Bronchial epithelial cell (primary cell): ENCODE data around the gene TIGD1. TPM values are rescaled to one million over a fixed set of nuclear protein-coding genes. Genes with fewer than 3 reads are reported as not detected.

ENCODE experiments used
- DNase-seq: peaks from one replicate; pipeline ENCODE4 v3.0.0-alpha.2; 2010; ENCODE audit warnings: low read depth
- FAIRE-seq: peaks from 2 replicates; lab custom pipeline; 2011; peaks lifted over from hg19 to GRCh38; lab: Jason Lieb, UNC
- H3K27me3 ChIP-seq: 2 replicates; pipeline ENCODE4 v1.5.1; 2011; ENCODE audit warnings: low read length; ENCODE audit not compliant: control insufficient read depth, insufficient read depth
- H3K36me3 ChIP-seq: 2 replicates; pipeline ENCODE4 v1.5.1; 2011; ENCODE audit warnings: low read length; ENCODE audit not compliant: control insufficient read depth, insufficient read depth
- H3K4me3 ChIP-seq: 2 replicates; pipeline ENCODE4 v1.5.1; 2011; ENCODE audit warnings: mild to moderate bottlenecking, low read depth, low read length, control low read depth
- CTCF ChIP-seq: IDR thresholded peaks from 2 replicates; pipeline ENCODE4 v1.5.1; 2011; ENCODE audit warnings: mild to moderate bottlenecking, moderate library complexity, low read length, control low read depth, inconsistent platforms; ENCODE audit not compliant: insufficient read depth, severe bottlenecking
- total RNA-seq: library from RNA; depleted of rRNA; stranded (reverse); fragments of >200 nt; gene quantifications from 2 replicates; pipeline ENCODE4 v1.2.1, GENCODE V29; 2014

Gene TIGD1
- total RNA-seq, 1 donor from 2014 or later = 1.1 TPM

DNA sequence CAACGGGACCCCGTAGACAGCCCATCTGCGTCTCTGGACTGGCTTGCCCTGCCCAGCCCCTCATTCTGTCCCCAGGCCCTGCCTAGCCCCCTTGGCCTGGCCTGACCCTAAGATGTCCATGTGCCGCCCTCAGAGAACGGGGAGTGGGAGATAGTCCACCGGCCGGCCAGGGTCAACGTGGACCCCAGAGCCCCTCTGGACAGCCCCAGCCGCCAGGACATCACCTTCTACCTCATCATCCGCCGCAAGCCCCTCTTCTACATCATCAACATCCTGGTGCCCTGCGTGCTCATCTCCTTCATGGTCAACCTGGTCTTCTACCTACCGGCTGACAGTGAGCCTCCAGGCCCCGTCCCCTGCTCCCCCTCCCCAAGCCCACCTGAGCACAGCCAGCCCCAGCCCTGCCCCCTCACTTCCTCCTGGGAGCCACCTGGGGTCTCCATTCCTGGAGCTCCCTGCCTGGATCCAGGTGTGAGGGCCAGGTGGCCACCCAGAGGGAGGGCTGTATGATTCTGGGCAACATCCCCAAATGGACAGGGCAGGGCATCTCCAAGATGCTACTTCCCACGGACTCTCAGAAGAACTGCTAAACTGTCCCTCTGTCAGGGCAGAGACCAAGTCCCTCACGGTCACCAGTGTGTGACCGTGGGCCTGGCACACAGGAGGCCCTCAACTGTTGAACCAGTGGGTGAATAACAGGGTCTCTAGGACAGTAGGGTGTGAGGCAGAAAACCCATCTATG lies 20.4 kb downstream of the TIGD1 start:
- DNase-seq (no peak), FAIRE-seq (no peak)
- H3K36me3 ChIP-seq = no peaks in the 10 kb centered on the region
- H3K27me3 ChIP-seq = peaks cover 15% of the 10 kb centered on the region
- no peak overlapping the region for H3K4me3 ChIP-seq
- TF ChIP-seq CTCF = no peak

- no peak for TF ChIP-seq CTCF
- H3K27me3 ChIP-seq = peaks cover 20% of the 10 kb centered on the region
- FAIRE-seq (no peak), DNase-seq (no peak)
- no peaks in the 10 kb centered on the region for H3K36me3 ChIP-seq
- H3K4me3 ChIP-seq = no peak overlapping the region
Measured at GRCh38 chr2:232528746-232529460, 21.5 kb downstream of the TIGD1 start.

DNA sequence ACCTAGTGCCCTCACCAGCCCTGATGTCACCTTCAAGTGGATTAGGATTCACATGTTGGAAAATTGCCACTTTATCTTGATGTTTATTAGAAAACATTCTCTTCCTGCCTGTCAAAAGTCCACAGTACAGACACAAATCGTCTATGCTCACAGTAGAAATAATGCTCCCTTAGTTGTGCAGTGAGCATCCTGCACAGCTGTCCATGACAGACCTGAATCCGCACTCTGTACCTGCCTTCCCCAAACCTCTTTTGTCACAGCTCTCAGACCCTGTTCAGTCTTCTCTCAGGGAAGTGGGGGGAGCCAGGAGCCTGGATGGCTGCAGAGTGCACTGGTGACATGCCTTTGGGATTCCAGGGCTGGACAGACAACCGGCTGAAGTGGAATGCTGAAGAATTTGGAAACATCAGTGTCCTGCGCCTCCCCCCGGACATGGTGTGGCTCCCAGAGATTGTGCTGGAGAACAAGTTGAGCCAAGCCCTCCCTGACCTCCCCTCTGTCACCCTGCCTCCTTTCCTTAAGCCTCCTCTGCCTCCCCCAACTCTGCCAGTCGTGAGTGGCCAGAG lies 22.4 kb downstream of the TIGD1 start:
- TF ChIP-seq CTCF = no peak
- DNase-seq (no peak), FAIRE-seq (no peak)
- peaks cover 28% of the 10 kb centered on the region for H3K27me3 ChIP-seq
- no peak overlapping the region for H3K4me3 ChIP-seq
- H3K36me3 ChIP-seq = no peaks in the 10 kb centered on the region

GRCh38 chr2:232526372-232526941 lies 23.9 kb downstream of the TIGD1 start:
- Histone ChIP-seq H3K4me3 (no peak overlapping the region), H3K36me3 (no peaks in the 10 kb centered on the region), H3K27me3 (peaks cover 34% of the 10 kb centered on the region)
- TF ChIP-seq CTCF = no peak
- DNase-seq (no peak), FAIRE-seq (no peak)

DNA sequence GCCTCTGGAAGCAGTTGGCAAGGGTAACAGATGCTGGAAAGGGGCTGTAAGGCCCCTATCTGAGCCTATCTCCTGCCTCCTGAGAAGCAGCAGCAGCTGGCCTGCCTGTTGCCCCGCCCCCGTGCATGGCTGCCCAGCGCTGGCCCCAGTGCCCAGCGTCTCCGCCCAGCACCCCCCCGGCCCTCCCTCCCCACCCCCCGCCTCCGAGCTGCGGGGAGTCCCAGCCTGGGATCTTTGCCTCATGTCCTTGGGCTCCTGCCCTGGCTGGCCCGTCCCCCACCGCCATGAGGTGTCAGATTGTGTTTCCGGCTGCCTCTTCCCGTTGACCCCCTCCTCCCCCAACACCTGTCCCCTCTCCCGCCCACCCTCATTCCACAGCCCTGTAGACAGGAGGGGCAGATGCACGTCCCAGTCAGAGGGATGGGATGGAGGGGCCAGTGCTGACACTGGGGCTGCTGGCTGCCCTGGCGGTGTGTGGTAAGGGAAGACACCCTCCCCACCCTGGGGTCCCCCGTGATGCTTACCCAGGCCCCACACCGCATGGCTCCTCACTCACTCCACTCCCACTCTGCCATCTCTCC lies 24.5 kb downstream of the TIGD1 start, which contains the start of gene CHRND:
Gene CHRND (plus strand): TSS at position 370 of the 581 bp plus-strand sequence. CDS start 56 bp downstream, at position 426.
- no peak for FAIRE-seq
- H3K27me3 ChIP-seq = peaks cover 34% of the 10 kb centered on the region

More for the DNA sequence above, 24.5 kb downstream of the TIGD1 start, which contains the start of gene CHRND:
- Histone ChIP-seq H3K36me3 (no peaks in the 10 kb centered on the region), H3K4me3 (no peak within 1 kb of the TSS)
- TF ChIP-seq CTCF = no peak
- no peak for DNase-seq
